Measurements from ENCODE around the gene PI4K2B.
"Not testable (repeated sequence)": the region's sequence is repeated elsewhere in the genome, so short reads cannot be mapped to it uniquely, and the experiment has no call there.

DNA sequence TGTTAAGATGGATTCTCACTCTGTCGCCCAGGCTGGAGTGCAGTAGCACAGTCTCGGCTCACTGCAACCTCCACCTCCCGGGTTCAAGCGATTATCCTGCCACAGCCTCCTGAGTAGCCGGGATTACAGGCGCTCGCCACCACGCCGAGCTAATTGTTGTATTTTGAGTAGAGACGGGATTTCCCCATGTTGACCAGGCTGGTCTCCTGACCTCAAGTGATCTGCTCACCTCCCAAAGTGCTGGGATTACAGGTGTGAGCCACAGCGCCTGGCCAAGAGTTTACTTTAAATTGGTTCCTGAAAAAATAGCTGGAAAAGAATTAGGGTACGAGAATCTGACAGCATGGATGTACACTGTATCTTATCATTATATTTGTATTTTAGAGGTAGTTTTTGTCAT, 20.0 kb downstream of the PI4K2B start:
- TF ChIP-seq, protein P1, sequence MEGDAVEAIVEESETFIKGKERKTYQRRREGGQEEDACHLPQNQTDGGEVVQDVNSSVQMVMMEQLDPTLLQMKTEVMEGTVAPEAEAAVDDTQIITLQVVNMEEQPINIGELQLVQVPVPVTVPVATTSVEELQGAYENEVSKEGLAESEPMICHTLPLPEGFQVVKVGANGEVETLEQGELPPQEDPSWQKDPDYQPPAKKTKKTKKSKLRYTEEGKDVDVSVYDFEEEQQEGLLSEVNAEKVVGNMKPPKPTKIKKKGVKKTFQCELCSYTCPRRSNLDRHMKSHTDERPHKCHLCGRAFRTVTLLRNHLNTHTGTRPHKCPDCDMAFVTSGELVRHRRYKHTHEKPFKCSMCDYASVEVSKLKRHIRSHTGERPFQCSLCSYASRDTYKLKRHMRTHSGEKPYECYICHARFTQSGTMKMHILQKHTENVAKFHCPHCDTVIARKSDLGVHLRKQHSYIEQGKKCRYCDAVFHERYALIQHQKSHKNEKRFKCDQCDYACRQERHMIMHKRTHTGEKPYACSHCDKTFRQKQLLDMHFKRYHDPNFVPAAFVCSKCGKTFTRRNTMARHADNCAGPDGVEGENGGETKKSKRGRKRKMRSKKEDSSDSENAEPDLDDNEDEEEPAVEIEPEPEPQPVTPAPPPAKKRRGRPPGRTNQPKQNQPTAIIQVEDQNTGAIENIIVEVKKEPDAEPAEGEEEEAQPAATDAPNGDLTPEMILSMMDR (IDR thresholded peaks at IDR 0.05; ENCODE audit: low read depth, low read length, poor library complexity, severe bottlenecking), result not testable (repeated sequence)
- TF ChIP-seq EZH2phosphoT487 (IDR thresholded peaks at IDR 0.05; ENCODE audit: borderline replicate concordance, low read length), result not testable (repeated sequence)

All from DOHH2 (cell line).